Kasumi-1 (cell line): ENCODE results near the gene SPOCK3.
A peak's percentile ranks its signal among the peaks of the same experiment; 100 is the strongest.

ENCODE experiments used
- DNase-seq, 2 experiments: peaks; one replicate each; lab custom pipeline; 2025; lab: John Stamatoyannopoulos, UW

Gene SPOCK3

GRCh38 chr4:167176723-167177367 lies 57.4 kb downstream of the SPOCK3 start:
- DNase-seq, result no peak

- DNase-seq, result no peak
These were observed 62.4 kb downstream of the SPOCK3 start for GRCh38 chr4:167171928-167172327.

- DNase-seq, result no peak
These were observed 65.7 kb downstream of the SPOCK3 start for GRCh38 chr4:167168611-167169010.

DNA sequence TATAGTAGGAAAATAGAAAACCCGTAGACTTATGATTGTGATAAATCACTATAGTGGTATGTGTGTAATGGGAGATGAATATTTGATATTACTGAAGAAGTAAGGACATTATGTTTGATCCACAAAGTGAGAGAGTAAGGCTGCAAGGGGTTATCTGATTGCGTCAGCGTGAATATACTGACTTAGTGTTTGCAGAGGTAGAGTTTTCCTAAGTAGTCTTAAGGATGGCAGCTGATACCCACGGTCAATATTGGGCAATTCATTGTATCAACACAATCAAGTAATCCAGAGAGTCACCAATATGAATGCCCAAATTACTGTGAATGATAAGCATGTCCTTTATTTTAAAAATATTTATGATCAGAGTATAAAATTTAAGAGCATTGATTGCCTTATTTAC lies 83.7 kb downstream of the SPOCK3 start:
- DNase-seq, result no peak

DNA sequence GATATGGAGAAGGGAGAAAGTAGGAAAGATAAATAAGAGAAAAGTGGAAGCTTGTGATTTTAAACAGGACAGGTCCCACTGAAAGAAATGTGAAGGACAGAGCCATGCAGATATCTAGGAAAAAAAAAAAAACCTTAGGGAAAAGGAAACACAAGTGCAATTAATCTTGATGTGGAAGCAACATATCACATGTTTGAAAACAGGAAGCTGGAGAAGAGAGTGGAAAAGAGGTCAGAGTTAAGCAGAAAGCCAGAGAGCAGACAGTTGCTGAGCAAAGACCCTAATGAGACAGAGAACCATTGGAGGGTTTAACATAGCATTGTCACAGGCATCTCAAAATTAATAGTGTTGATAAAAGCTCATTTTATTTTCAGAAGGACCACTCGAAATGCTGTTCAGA lies 89.7 kb downstream of the SPOCK3 start:
- DNase-seq, result peak in 1 of 2 experiments; percentile 2

DNA sequence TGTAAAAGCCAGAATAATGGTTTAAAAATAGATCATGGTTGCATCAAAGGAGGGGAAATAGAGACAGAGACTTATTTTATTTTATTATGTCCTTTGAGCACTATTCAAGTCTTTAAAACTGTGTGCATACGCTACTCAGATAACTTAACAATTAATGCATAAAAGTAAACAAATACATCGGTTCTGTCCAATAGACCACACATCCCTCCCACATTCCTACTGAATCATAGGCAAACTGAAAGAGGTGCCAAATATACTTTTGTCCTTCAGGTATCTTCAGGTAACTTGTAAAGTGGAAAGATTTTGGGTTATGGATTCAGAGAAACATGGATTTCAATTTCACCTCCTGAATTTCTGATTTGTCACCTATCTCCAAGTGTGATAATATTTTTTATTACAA lies 91.3 kb downstream of the SPOCK3 start:
- DNase-seq, result no peak

DNA sequence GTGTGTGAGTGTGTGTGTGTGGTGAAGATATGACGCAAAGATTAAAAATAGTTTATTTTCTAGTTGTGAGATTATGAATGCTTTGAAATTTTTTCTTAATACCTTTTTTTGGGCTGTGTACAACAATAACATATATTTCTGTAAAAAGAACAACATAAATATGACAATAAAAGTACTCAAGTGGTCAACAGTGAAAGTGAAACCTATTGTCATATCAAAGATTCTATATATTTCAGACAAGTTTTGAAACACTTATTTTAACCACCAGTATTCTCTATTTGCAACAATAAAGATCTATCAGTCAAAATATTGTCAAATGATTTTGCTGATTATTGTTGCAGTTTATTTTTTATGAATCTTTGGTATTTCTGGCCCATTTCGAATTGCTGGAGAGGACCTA lies 98.0 kb downstream of the SPOCK3 start:
- DNase-seq, result no peak

DNA sequence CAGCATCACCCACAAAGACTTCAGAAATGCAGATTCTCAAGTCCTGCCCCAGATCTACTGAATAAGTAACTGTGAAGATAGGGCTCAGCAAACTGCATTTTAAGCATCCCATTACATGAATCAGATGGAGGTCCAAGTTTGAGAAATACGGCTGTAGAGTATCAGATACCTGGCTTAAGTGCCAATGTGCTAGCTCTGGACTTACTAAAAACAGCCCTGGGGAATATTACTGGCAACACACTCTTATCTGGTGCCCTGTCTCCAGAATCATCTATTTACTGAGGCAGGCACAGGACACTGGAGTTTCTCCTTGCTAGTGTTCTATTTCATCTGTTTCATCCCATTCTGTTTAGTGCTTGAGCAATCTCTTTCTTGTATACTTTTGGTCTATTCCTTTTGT lies 105.1 kb downstream of the SPOCK3 start:
- no peak for DNase-seq

GRCh38 chr4:167119392-167119791 lies 114.9 kb downstream of the SPOCK3 start:
- no peak for DNase-seq

DNA sequence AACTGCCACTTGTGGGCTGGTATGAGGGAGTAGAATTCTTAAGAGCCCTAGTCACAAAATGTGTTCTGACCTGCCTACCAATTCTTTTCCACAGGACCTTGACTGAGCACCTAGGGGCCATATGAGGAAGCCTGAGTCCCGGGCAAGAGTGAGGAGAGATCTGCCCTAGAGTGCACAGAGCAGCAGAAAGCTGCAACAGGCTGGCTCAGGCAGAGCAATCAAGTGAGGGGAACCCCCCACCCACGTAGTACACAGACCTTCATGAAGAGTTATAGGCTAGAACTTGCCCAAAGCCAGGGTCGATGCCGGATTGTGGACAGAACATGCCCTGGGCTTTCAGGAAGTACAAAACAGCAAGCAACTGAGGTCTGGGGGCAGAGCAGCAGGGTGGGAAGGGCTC lies 117.0 kb downstream of the SPOCK3 start:
- no peak for DNase-seq

DNA sequence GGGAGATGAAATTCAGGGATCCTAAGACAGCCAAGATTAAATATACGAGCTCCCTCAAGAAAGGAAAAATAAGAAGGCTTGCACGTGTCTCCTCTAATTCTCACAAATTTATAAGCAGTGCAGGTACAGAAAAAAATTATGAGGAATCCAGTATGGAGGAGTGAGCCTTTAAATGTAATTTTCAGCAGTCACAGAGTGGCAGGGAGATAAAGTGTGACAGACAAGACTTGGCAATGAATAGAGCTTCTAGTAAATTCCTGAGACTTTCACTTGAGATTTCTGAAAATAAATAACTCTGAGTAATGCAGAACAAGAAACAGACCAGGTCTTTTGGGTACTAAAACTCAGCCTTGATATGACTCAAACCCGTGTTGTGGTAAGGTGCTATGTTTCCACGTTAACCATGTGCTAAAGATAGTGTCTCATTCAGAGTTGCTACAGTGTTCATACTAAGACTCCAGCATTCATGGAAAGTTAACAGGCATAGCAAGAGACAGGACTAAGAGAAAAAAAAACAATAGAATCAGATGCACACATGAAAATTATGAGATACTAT lies 119.8 kb downstream of the SPOCK3 start:
- DNase-seq, result no peak

- no peak for DNase-seq
These were observed 122.7 kb downstream of the SPOCK3 start for GRCh38 chr4:167111622-167112021.

- DNase-seq, result no peak
These were observed 123.2 kb downstream of the SPOCK3 start for GRCh38 chr4:167111092-167111491.

GRCh38 chr4:167109859-167110258 lies 124.4 kb downstream of the SPOCK3 start:
- DNase-seq, result peak in 1 of 2 experiments; percentile 33

DNA sequence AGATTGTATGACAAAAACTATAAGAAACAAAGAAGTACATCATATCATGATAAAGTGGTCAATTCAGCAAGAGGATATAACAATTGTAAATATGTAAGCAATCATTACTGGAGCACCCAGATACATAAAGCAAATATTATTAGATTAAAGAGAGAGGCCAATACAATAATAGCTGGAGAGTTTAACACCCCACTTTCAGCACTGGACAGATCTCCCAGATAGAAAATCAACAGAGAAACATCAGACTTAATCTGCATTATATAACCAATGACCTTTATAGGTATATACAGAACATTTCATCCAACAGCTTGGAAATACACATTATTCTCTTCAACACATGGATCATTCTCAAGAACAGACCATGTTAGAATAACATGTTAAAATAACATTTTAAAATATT lies 128.4 kb downstream of the SPOCK3 start:
- peak in 1 of 2 experiments; percentile 10 for DNase-seq

GRCh38 chr4:167102475-167102874 lies 131.8 kb downstream of the SPOCK3 start:
- no peak for DNase-seq

- DNase-seq, result no peak
These were observed 133.3 kb downstream of the SPOCK3 start for GRCh38 chr4:167101035-167101434.

GRCh38 chr4:167100120-167100519 lies 134.2 kb downstream of the SPOCK3 start:
- no peak for DNase-seq

DNA sequence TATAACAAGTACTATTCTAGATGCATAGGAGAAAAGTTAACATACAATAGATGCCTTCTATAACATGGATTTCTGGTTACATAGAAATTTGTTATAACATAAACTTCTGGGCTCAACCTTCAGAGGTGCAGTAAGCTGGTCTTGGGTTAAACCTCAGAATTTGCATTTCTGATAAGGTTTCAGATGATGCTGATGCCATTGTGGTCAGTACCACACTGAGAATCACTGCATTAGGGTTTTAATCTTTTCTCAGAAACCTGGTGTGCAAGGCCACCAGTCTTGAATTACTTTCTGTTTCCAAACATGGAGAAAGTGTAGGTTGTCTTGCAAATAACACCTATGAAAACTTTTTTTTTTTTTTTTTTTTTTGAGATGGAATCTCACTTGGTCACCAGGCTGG lies 146.2 kb downstream of the SPOCK3 start:
- DNase-seq, result no peak

- no peak for DNase-seq
These were observed 150.0 kb downstream of the SPOCK3 start for GRCh38 chr4:167084321-167084720.

DNA sequence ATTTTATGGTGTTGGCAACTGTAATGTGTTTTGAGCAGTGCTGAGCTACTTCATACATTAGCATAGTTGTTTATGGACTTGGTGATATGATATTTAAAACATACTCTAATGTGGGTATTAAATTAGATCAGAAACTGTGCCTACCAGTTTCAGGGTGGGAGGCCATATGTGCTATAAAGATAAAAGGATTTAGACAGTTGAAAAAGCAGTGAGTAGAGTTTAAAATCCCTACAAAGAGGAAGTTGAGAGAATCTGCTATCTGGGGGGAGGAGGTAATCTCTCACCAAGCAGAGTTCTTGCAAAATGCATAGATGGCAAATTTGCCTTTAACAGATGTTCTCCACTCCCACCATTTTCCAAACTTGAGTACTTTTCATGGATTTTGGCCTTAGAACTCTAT lies 154.5 kb downstream of the SPOCK3 start:
- DNase-seq, result peak; percentile 52 to 73

GRCh38 chr4:167052631-167053091 lies 181.6 kb downstream of the SPOCK3 start:
- no peak for DNase-seq

GRCh38 chr4:167049257-167049656 lies 185.0 kb downstream of the SPOCK3 start:
- no peak for DNase-seq

- no peak for DNase-seq
These were observed 192.8 kb downstream of the SPOCK3 start for GRCh38 chr4:167041524-167041923.
